GM23338 (cell line): ENCODE measurements around the gene IFI6. TPM values are rescaled to one million over a fixed set of nuclear protein-coding genes. Genes with fewer than 3 reads are reported as not detected.

Experiments
- ATAC-seq: fragments of 200-7000 bp; cut with Tn5 transposase; 3 replicates; pipeline ENCODE4 v1.9.1; 2020
- DNase-seq: peaks from one replicate; pipeline ENCODE4 v3.0.0-alpha.2; 2015; ENCODE audit warnings: low spot score
- H2AFZ ChIP-seq: fragments of 200-600 bp; sonication (generic); 2 replicates; pipeline ENCODE4 v1.8.0; 2016; ENCODE audit warnings: antibody characterized with exemption, mild to moderate bottlenecking, moderate library complexity
- H3F3A ChIP-seq: fragments of 200-600 bp; sonication (generic); replicated peaks from 2 replicates; pipeline ENCODE4 v1.8.0; 2017; ENCODE audit warnings: antibody characterized with exemption, mixed run types, low read depth
- H3K27ac ChIP-seq: fragments of 200-600 bp; sonication (generic); 2 replicates; pipeline ENCODE4 v1.6.1; 2016; ENCODE audit warnings: low read depth
- H3K27me3 ChIP-seq: fragments of 200-600 bp; sonication (generic); 2 replicates; pipeline ENCODE4 v1.8.0; 2016; ENCODE audit warnings: mild to moderate bottlenecking, mixed run types, moderate library complexity; ENCODE audit not compliant: insufficient read depth
- H3K36me3 ChIP-seq: fragments of 200-600 bp; sonication (generic); 2 replicates; pipeline ENCODE4 v1.8.0; 2016; ENCODE audit warnings: mild to moderate bottlenecking; ENCODE audit not compliant: insufficient read depth
- H3K4me1 ChIP-seq: fragments of 200-600 bp; sonication (generic); 2 replicates; pipeline ENCODE4 v1.8.0; 2016; ENCODE audit warnings: mild to moderate bottlenecking, moderate library complexity; ENCODE audit not compliant: insufficient read depth
- H3K4me2 ChIP-seq: fragments of 200-600 bp; sonication (generic); 2 replicates; pipeline ENCODE4 v1.7.1; 2017; ENCODE audit warnings: mixed run types
- H3K4me3 ChIP-seq: fragments of 200-600 bp; sonication (generic); 2 replicates; pipeline ENCODE4 v1.6.1; 2016; ENCODE audit warnings: mixed run types
- H3K79me2 ChIP-seq: fragments of 200-600 bp; sonication (generic); replicated peaks from 2 replicates; pipeline ENCODE4 v1.8.0; 2017; ENCODE audit warnings: mild to moderate bottlenecking; ENCODE audit not compliant: insufficient read depth
- H3K9me2 ChIP-seq: fragments of 200-600 bp; sonication (generic); 2 replicates; pipeline ENCODE4 v1.8.0; 2017; ENCODE audit not compliant: insufficient read depth
- H4K20me1 ChIP-seq: fragments of 200-600 bp; sonication (generic); replicated peaks from 2 replicates; pipeline ENCODE4 v1.8.0; 2017; ENCODE audit warnings: mild to moderate bottlenecking; ENCODE audit not compliant: insufficient read depth
- H3K27ac Mint-ChIP-seq: 2 replicates; pipeline ENCODE4 v1.8.0; 2020; ENCODE audit warnings: inconsistent platforms, mild to moderate bottlenecking, moderate library complexity, mixed read lengths
- H3K27me3 Mint-ChIP-seq: 3 replicates; pipeline ENCODE4 v1.8.0; 2022; ENCODE audit warnings: low read depth, mild to moderate bottlenecking, moderate library complexity, mixed read lengths, inconsistent platforms; ENCODE audit not compliant: insufficient read depth, poor library complexity
- H3K36me3 Mint-ChIP-seq: 3 replicates; pipeline ENCODE4 v1.8.0; 2021; ENCODE audit warnings: low read depth, mild to moderate bottlenecking, inconsistent platforms, moderate library complexity, mixed read lengths
- H3K4me1 Mint-ChIP-seq: 3 replicates; pipeline ENCODE4 v1.8.0; 2020; ENCODE audit warnings: mild to moderate bottlenecking, inconsistent platforms, mixed read lengths
- H3K4me3 Mint-ChIP-seq: 3 replicates; pipeline ENCODE4 v1.8.0; 2021; ENCODE audit warnings: moderate library complexity, mild to moderate bottlenecking, inconsistent platforms, mixed read lengths
- H3K9me3 Mint-ChIP-seq: 3 replicates; pipeline ENCODE4 v1.8.0; 2020; ENCODE audit warnings: moderate library complexity, mild to moderate bottlenecking, inconsistent platforms, mixed read lengths
- CREB1 ChIP-seq: fragments of 250-450 bp; sonication (Bioruptor Pico); IDR thresholded peaks from 2 replicates; pipeline ENCODE4 v1.5.0; 2020; ENCODE audit warnings: low read depth, mild to moderate bottlenecking, moderate library complexity
- EZH2 ChIP-seq: fragments of 200-600 bp; sonication (generic); IDR thresholded peaks from one replicate; pipeline ENCODE4 v1.8.0; 2017; ENCODE audit warnings: antibody characterized with exemption, mild to moderate bottlenecking, low read depth; ENCODE audit not compliant: unreplicated experiment
- EZH2phosphoT487 ChIP-seq: fragments of 200-600 bp; sonication (generic); IDR thresholded peaks from one replicate; pipeline ENCODE4 v1.8.1; 2018; ENCODE audit warnings: antibody characterized with exemption; ENCODE audit not compliant: unreplicated experiment
- JUNB ChIP-seq: IDR thresholded peaks from one replicate; pipeline ENCODE4 v1.6.1; 2016; ENCODE audit warnings: antibody characterized with exemption; ENCODE audit not compliant: unreplicated experiment
- NANOG ChIP-seq: IDR thresholded peaks from 2 replicates; pipeline ENCODE4 v1.6.1; 2016; ENCODE audit warnings: antibody characterized with exemption, borderline replicate concordance
- POLR2AphosphoS5 ChIP-seq: IDR thresholded peaks from 2 replicates; pipeline ENCODE4 v1.6.1; 2016; ENCODE audit warnings: antibody characterized with exemption, low read depth
- REST ChIP-seq: IDR thresholded peaks from one replicate; pipeline ENCODE4 v1.6.1; 2018; ENCODE audit warnings: antibody characterized with exemption; ENCODE audit not compliant: unreplicated experiment
- STAT1 ChIP-seq: IDR thresholded peaks from one replicate; pipeline ENCODE4 v1.6.1; 2016; ENCODE audit warnings: antibody characterized with exemption; ENCODE audit not compliant: unreplicated experiment
- ZNF114 ChIP-seq: fragments of 250-450 bp; sonication (Bioruptor Pico); IDR thresholded peaks from 2 replicates; pipeline ENCODE4 v1.5.0; 2020; ENCODE audit warnings: mild to moderate bottlenecking, moderate library complexity
- ZNF331 ChIP-seq: fragments of 250-450 bp; sonication (Bioruptor Pico); IDR thresholded peaks from 2 replicates; pipeline ENCODE4 v1.5.0; 2020; ENCODE audit warnings: low read depth, mild to moderate bottlenecking, moderate library complexity
- polyA plus RNA-seq: library from polyadenylated mRNA; unstranded; fragments of >200 nt; fragmentation: Nextera tagmentation; extraction: Ambion mirVana; gene quantifications from 2 replicates; pipeline ENCODE4 v1.2.1, GENCODE V29; 2016
- total RNA-seq: library from RNA; depleted of rRNA; stranded (reverse); fragments of >200 nt; shearing (Covaris generic); gene quantifications from 2 replicates; pipeline ENCODE4 v1.2.3, GENCODE V29; 2014
- TF ChIP-seq, protein P1 (sequence below): IDR thresholded peaks from 2 replicates; pipeline ENCODE4 v1.6.1; 2016; ENCODE audit warnings: antibody characterized with exemption
- TF ChIP-seq, protein P2 (sequence below): fragments of 250-450 bp; sonication (Bioruptor Pico); IDR thresholded peaks from 2 replicates; pipeline ENCODE4 v1.5.0; 2020; ENCODE audit warnings: mild to moderate bottlenecking, moderate library complexity
- TF ChIP-seq, protein P3 (sequence below), 2 experiments: fragments of 200-600 bp in 1 of 2; sonication (generic) in 1 of 2; conservative IDR thresholded peaks; 2 replicates each; pipeline versions ENCODE4 v1.5.1 to v1.6.1; 2016 to 2017; ENCODE audit warnings: antibody characterized with exemption in 2 of 2, low read depth in 2 of 2, mild to moderate bottlenecking in 2 of 2, moderate library complexity in 1 of 2

IFI6 gene
- total and polyA plus RNA-seq, 2 experiments from 2014 or later = 6.3 to 16.0 TPM

DNA sequence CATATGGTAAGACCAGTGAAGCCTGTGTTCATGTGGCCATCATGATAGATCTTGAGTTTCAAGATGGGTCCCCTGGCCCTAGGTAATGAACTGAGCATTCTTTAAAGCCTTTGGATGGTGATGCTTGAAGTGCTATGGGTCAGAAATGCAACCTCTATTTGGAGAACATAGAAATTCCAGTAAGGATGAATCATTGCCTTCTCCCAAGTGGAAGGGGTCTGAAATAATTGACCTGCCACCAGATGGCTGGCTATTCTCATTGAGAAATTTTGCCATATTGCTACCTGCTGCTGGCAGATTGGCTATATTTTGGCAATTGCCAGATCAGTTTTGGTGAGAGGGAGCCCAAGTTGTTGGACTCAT is 739 bp upstream of the IFI6 start:
- Histone ChIP-seq H3K9me2 (no peaks in the 10 kb centered on the region), H3K36me3 (no peaks in the 10 kb centered on the region), H3K79me2 (no peaks in the 10 kb centered on the region), H3K4me1 (no peaks in the 10 kb centered on the region; the same call in 1 of the 2 replicates), H3F3A (peaks cover 10% of the 10 kb centered on the region; the same call in 1 of the 2 replicates), H4K20me1 (no peaks in the 10 kb centered on the region), H2AFZ (peak overlapping the region; percentile 60; the same call in 1 of the 2 replicates), H3K4me2 (peak overlapping the region; percentile 69), H3K27me3 (peaks cover 11% of the 10 kb centered on the region), H3K27ac (no peak overlapping the region), H3K4me3 (peak overlapping the region; percentile 36)
- Mint-ChIP-seq H3K27me3 (peaks cover 4% of the 10 kb centered on the region), H3K9me3 (no peaks in the 10 kb centered on the region), H3K27ac (no peak overlapping the region), H3K4me3 (peak overlapping the region; percentile 71; the same call in 2 of the 3 replicates), H3K36me3 (no peaks in the 10 kb centered on the region), H3K4me1 (peaks cover 12% of the 10 kb centered on the region; the same call in 2 of the 3 replicates)
- no peak for DNase-seq
- no peak for ATAC-seq
- TF ChIP-seq STAT1 (no peak), REST (no peak), POLR2AphosphoS5 (no peak), ZNF331 (CRISPR knock-in tag) (no peak), EZH2 (no peak), JUNB (no peak), CREB1 (no peak), ZNF114 (no peak), NANOG (no peak), EZH2phosphoT487 (no peak)
- TF ChIP-seq, protein P1, sequence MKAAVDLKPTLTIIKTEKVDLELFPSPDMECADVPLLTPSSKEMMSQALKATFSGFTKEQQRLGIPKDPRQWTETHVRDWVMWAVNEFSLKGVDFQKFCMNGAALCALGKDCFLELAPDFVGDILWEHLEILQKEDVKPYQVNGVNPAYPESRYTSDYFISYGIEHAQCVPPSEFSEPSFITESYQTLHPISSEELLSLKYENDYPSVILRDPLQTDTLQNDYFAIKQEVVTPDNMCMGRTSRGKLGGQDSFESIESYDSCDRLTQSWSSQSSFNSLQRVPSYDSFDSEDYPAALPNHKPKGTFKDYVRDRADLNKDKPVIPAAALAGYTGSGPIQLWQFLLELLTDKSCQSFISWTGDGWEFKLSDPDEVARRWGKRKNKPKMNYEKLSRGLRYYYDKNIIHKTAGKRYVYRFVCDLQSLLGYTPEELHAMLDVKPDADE = no peak
- TF ChIP-seq, protein P2, sequence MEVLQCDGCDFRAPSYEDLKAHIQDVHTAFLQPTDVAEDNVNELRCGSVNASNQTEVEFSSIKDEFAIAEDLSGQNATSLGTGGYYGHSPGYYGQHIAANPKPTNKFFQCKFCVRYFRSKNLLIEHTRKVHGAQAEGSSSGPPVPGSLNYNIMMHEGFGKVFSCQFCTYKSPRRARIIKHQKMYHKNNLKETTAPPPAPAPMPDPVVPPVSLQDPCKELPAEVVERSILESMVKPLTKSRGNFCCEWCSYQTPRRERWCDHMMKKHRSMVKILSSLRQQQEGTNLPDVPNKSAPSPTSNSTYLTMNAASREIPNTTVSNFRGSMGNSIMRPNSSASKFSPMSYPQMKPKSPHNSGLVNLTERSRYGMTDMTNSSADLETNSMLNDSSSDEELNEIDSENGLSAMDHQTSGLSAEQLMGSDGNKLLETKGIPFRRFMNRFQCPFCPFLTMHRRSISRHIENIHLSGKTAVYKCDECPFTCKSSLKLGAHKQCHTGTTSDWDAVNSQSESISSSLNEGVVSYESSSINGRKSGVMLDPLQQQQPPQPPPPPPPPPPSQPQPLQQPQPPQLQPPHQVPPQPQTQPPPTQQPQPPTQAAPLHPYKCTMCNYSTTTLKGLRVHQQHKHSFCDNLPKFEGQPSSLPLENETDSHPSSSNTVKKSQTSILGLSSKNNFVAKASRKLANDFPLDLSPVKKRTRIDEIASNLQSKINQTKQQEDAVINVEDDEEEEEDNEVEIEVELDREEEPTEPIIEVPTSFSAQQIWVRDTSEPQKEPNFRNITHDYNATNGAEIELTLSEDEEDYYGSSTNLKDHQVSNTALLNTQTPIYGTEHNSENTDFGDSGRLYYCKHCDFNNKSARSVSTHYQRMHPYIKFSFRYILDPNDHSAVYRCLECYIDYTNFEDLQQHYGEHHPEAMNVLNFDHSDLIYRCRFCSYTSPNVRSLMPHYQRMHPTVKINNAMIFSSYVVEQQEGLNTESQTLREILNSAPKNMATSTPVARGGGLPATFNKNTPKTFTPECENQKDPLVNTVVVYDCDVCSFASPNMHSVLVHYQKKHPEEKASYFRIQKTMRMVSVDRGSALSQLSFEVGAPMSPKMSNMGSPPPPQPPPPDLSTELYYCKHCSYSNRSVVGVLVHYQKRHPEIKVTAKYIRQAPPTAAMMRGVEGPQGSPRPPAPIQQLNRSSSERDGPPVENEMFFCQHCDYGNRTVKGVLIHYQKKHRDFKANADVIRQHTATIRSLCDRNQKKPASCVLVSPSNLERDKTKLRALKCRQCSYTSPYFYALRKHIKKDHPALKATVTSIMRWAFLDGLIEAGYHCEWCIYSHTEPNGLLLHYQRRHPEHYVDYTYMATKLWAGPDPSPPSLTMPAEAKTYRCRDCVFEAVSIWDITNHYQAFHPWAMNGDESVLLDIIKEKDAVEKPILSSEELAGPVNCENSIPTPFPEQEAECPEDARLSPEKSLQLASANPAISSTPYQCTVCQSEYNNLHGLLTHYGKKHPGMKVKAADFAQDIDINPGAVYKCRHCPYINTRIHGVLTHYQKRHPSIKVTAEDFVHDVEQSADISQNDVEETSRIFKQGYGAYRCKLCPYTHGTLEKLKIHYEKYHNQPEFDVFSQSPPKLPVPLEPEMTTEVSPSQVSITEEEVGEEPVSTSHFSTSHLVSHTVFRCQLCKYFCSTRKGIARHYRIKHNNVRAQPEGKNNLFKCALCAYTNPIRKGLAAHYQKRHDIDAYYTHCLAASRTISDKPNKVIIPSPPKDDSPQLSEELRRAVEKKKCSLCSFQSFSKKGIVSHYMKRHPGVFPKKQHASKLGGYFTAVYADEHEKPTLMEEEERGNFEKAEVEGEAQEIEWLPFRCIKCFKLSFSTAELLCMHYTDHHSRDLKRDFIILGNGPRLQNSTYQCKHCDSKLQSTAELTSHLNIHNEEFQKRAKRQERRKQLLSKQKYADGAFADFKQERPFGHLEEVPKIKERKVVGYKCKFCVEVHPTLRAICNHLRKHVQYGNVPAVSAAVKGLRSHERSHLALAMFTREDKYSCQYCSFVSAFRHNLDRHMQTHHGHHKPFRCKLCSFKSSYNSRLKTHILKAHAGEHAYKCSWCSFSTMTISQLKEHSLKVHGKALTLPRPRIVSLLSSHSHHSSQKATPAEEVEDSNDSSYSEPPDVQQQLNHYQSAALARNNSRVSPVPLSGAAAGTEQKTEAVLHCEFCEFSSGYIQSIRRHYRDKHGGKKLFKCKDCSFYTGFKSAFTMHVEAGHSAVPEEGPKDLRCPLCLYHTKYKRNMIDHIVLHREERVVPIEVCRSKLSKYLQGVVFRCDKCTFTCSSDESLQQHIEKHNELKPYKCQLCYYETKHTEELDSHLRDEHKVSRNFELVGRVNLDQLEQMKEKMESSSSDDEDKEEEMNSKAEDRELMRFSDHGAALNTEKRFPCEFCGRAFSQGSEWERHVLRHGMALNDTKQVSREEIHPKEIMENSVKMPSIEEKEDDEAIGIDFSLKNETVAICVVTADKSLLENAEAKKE (CRISPR knock-in tag) = no peak
- TF ChIP-seq, protein P3, sequence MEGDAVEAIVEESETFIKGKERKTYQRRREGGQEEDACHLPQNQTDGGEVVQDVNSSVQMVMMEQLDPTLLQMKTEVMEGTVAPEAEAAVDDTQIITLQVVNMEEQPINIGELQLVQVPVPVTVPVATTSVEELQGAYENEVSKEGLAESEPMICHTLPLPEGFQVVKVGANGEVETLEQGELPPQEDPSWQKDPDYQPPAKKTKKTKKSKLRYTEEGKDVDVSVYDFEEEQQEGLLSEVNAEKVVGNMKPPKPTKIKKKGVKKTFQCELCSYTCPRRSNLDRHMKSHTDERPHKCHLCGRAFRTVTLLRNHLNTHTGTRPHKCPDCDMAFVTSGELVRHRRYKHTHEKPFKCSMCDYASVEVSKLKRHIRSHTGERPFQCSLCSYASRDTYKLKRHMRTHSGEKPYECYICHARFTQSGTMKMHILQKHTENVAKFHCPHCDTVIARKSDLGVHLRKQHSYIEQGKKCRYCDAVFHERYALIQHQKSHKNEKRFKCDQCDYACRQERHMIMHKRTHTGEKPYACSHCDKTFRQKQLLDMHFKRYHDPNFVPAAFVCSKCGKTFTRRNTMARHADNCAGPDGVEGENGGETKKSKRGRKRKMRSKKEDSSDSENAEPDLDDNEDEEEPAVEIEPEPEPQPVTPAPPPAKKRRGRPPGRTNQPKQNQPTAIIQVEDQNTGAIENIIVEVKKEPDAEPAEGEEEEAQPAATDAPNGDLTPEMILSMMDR (conservative IDR thresholded peaks at IDR 0.05; ENCODE audit: low read depth in 2 of 2) = no peak
